Measurements from ENCODE around the gene LRRTM2. TPM values are rescaled to one million over a fixed set of nuclear protein-coding genes. Genes with fewer than 3 reads are reported as not detected.

The LRRTM2 gene
- total RNA-seq, 2 donors from 2014 or later = 0.73 TPM; not detected in 1

Other genes with a start within 250 kb of the LRRTM2 start
- gene CTNNA1, start 121.9 kb downstream of the LRRTM2 start, total RNA-seq = 10 to 100 TPM; 50.6 to 65.8 TPM

All from natural killer cell treated with Interleukin-12 subunit alpha and Interleukin-12 subunit beta and Interleukin-15 and Interleukin-18, amount 100 ng/mL, for 72 hours (primary cell).